ENCODE results near the gene ARHGAP24.
A peak's percentile ranks its signal among the peaks of the same experiment; 100 is the strongest.

DNA sequence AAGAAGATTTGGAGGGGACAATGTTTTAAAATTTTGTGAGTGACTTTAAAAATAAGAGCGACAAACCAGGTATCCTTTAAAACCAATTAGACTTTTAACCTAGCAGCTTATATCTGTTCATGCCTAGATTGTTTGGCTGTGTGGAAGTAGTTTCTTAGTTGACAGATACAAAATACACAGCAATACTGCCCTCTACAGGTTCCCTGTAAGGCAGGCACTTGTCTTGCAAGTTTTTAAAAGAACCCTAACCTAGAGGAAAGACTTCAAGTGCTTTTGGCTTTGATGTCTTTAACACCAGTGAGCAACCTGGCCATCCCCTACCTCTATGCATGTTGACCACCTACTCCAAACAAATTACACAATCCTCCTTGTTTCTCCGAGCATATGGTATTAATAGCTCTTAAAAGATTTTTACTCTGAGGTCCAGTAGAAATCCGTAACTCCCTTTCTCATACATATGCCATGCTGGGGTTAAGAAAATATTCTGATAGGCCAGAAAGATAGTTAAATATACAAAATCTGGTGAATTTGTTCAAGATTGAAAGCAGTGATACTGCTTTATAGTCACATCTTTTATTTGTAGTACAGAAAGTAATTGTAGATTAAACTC lies 273.0 kb downstream of the ARHGAP24 start:
- peak in 1 of 2 donors; percentile 12 for TF ChIP-seq EP300 (IDR thresholded peaks at IDR 0.05)
- peak; percentile 76 to 83 (median 80) for TF ChIP-seq CTCF (IDR thresholded peaks at IDR 0.05)
